Prostate gland (tissue), 2 donors: Measurements from ENCODE around the gene SUMO3.

Experiments
- CTCF ChIP-seq, 4 experiments: fragments of 200-600 bp in 2 of 4; fragments of 450-650 bp in 2 of 4; sonication (generic) in 2 of 4; IDR thresholded peaks; 1 replicate in 3 of 4; 2 replicates in 1 of 4; pipeline ENCODE4 v1.5.1; 2016 to 2019; ENCODE audit warnings: antibody characterized with exemption in 4 of 4, mild to moderate bottlenecking in 2 of 4, moderate library complexity in 2 of 4
- POLR2A ChIP-seq: fragments of 450-650 bp; IDR thresholded peaks from one replicate; pipeline ENCODE4 v1.6.1; 2016; ENCODE audit warnings: antibody characterized with exemption, mild to moderate bottlenecking

GRCh38 chr21:44837537-44837936 is 19.7 kb upstream of the SUMO3 start:
- no peak for TF ChIP-seq CTCF (IDR thresholded peaks at IDR 0.05)
- no peak for TF ChIP-seq POLR2A
